GM12878 (cell line): ENCODE measurements around the gene ATP2C2. TPM values are rescaled to one million over a fixed set of nuclear protein-coding genes. Genes with fewer than 3 reads are reported as not detected.

ENCODE experiments used
- ATAC-seq: fragments of 200-7000 bp; cut with Tn5 transposase; 3 replicates; pipeline ENCODE4 v1.9.1; 2020; ENCODE audit warnings: mild to moderate bottlenecking, moderate library complexity
- BruUV-seq: library from RNA; stranded (reverse); fragments of 400-500 nt; replicated peaks from 2 replicates; lab custom pipeline; 2021; lab: Mats Ljungman, UMichigan
- CTCF ChIA-PET: fragments of 300-600 bp; sonication (Branson Sonifier 250); formaldehyde crosslinking; extraction: SDS; loops from one replicate; lab custom pipeline; 2021; ENCODE audit warnings: inconsistent platforms; lab: Yijun Ruan, JAX
- POLR2A ChIA-PET: fragments of 350-600 bp; formaldehyde crosslinking; extraction: SDS; loops from one replicate; lab custom pipeline; 2021; ENCODE audit warnings: inconsistent platforms; lab: Charles Lee
- RAD21 ChIA-PET: fragments of 300-600 bp; sonication (Branson Sonifier 250); formaldehyde crosslinking; loops from one replicate; lab custom pipeline; 2023; ENCODE audit warnings: antibody characterized with exemption; ENCODE audit not compliant: unreplicated experiment; lab: Charles Lee
- SMC1A ChIA-PET: fragments of 300-600 bp; sonication (Branson Sonifier 250); formaldehyde crosslinking; loops from one replicate; lab custom pipeline; 2023; ENCODE audit not compliant: unreplicated experiment, uncharacterized antibody; lab: Charles Lee
- DNase-seq: peaks from one replicate; pipeline ENCODE4 v3.0.0-alpha.2; 2011; ENCODE audit warnings: low read depth, low spot score
- FAIRE-seq: peaks from 3 replicates; lab custom pipeline; 2011; peaks lifted over from hg19 to GRCh38; lab: Jason Lieb, UNC
- H2AFZ ChIP-seq: 2 replicates; pipeline ENCODE4 v1.6.0; 2011; ENCODE audit warnings: low read depth, low read length, control low read depth; ENCODE audit not compliant: control insufficient read depth
- H3K27ac ChIP-seq: 2 replicates; pipeline ENCODE4 v1.5.1; 2011; ENCODE audit warnings: control low read depth; ENCODE audit not compliant: control insufficient read depth, insufficient read depth
- H3K27me3 ChIP-seq, 2 experiments: replicated peaks in 1 of 2; 2 replicates each; pipeline versions ENCODE4 v1.6.0 to v1.6.1; 2011; ENCODE audit warnings: low read length in 1 of 2; ENCODE audit not compliant: control insufficient read depth in 2 of 2, insufficient read depth in 2 of 2
- H3K36me3 ChIP-seq, 2 experiments: 2 replicates each; pipeline ENCODE4 v1.5.1; 2011; ENCODE audit warnings: low read length in 1 of 2; ENCODE audit not compliant: control insufficient read depth in 2 of 2, insufficient read depth in 2 of 2
- H3K4me1 ChIP-seq: 2 replicates; pipeline ENCODE4 v1.6.1; 2011; ENCODE audit warnings: mild to moderate bottlenecking, low read length, moderate library complexity, mixed read lengths; ENCODE audit not compliant: control insufficient read depth, insufficient read depth
- H3K4me2 ChIP-seq: 2 replicates; pipeline ENCODE4 v1.6.0; 2011; ENCODE audit warnings: control low read depth; ENCODE audit not compliant: control insufficient read depth, insufficient read depth
- H3K4me3 ChIP-seq: fragments of 200-600 bp; sonication (generic); 2 replicates; pipeline ENCODE4 v1.5.1; 2016
- H3K79me2 ChIP-seq: 2 replicates; pipeline ENCODE4 v1.6.0; 2011; ENCODE audit warnings: low read length; ENCODE audit not compliant: control insufficient read depth, insufficient read depth
- H3K9ac ChIP-seq: 2 replicates; pipeline ENCODE4 v1.8.0; 2011; ENCODE audit warnings: low read length, control low read depth, mixed read lengths; ENCODE audit not compliant: control insufficient read depth, insufficient read depth
- H3K9me3 ChIP-seq: replicated peaks from 3 replicates; pipeline ENCODE4 v1.5.1; 2011; ENCODE audit warnings: mild to moderate bottlenecking, low read length; ENCODE audit not compliant: control insufficient read depth, insufficient read depth
- H4K20me1 ChIP-seq: 2 replicates; pipeline ENCODE4 v1.6.0; 2011; ENCODE audit not compliant: control insufficient read depth, insufficient read depth
- BRCA1 ChIP-seq: IDR thresholded peaks from 2 replicates; pipeline ENCODE4 v1.6.1; 2011; ENCODE audit warnings: low read depth, low read length, improper control_type of control experiment
- CBFB ChIP-seq: IDR thresholded peaks from 2 replicates; pipeline ENCODE4 v1.6.1; 2016; ENCODE audit warnings: antibody characterized with exemption, low read depth
- CEBPZ ChIP-seq: fragments of 150-350 bp; IDR thresholded peaks from 2 replicates; pipeline ENCODE4 v1.6.1; 2016; ENCODE audit warnings: low read depth, low read length
- CREB1 ChIP-seq: IDR thresholded peaks from 2 replicates; pipeline ENCODE4 v1.6.1; 2012; ENCODE audit warnings: low read depth, mild to moderate bottlenecking, inconsistent platforms
- E4F1 ChIP-seq: fragments of 450-650 bp; IDR thresholded peaks from 2 replicates; pipeline ENCODE4 v1.6.1; 2018; ENCODE audit warnings: borderline replicate concordance, mild to moderate bottlenecking; ENCODE audit not compliant: partially characterized antibody
- EZH2 ChIP-seq: IDR thresholded peaks from 2 replicates; pipeline ENCODE4 v1.6.1; 2012; ENCODE audit warnings: low read depth, mild to moderate bottlenecking, control low read depth, inconsistent platforms, low read length, borderline replicate concordance; ENCODE audit not compliant: control insufficient read depth
- GABPA ChIP-seq: IDR thresholded peaks from 2 replicates; pipeline ENCODE4 v1.6.1; 2014; ENCODE audit warnings: antibody characterized with exemption, low read depth, mild to moderate bottlenecking, inconsistent platforms
- NR2C1 ChIP-seq: fragments of 450-650 bp; IDR thresholded peaks from 2 replicates; pipeline ENCODE4 v1.6.1; 2017; ENCODE audit warnings: antibody characterized with exemption, mild to moderate bottlenecking, moderate library complexity
- SIX5 ChIP-seq: IDR thresholded peaks from 2 replicates; pipeline ENCODE4 v1.6.1; 2011; ENCODE audit warnings: mild to moderate bottlenecking, low read depth, low read length, moderate library complexity; ENCODE audit not compliant: severe bottlenecking
- SMAD1 ChIP-seq: fragments of 450-650 bp; IDR thresholded peaks from 2 replicates; pipeline ENCODE4 v1.6.1; 2018; ENCODE audit warnings: mild to moderate bottlenecking, low read depth; ENCODE audit not compliant: partially characterized antibody
- SRF ChIP-seq, 2 experiments: IDR thresholded peaks; 2 replicates each; pipeline ENCODE4 v1.6.1; 2011; ENCODE audit warnings: low read depth in 2 of 2, low read length in 2 of 2, mild to moderate bottlenecking in 1 of 2, moderate library complexity in 1 of 2
- USF2 ChIP-seq: IDR thresholded peaks from 2 replicates; pipeline ENCODE4 v1.6.1; 2011; ENCODE audit warnings: low read depth, low read length, improper control_type of control experiment, borderline replicate concordance
- ZBTB40 ChIP-seq: fragments of 450-650 bp; IDR thresholded peaks from 2 replicates; pipeline ENCODE4 v1.6.1; 2016; ENCODE audit warnings: mild to moderate bottlenecking, moderate library complexity, borderline replicate concordance
- WGBS: methylation state at CpG from one replicate; pipeline ENCODE4 v1.1.6; 2016; ENCODE audit warnings: low lambda C conversion rate; ENCODE audit not compliant: insufficient replicate concordance, insufficient coverage; ENCODE audit errors: missing lambda C conversion rate; 5-methylcytosine and 5-hydroxymethylcytosine counted together
- in situ Hi-C: fragments of 300-500 bp; cut with MboI; formaldehyde crosslinking; loops from 9 replicates; pipeline ENCODE4 v1.14.3; 2018; ENCODE audit warnings: mixed read lengths
- intact Hi-C: fragments of 100-400 bp; cut with micrococcal nuclease; formaldehyde crosslinking; loops from one replicate; pipeline ENCODE4 v1.14.2; 2022; ENCODE audit not compliant: unreplicated experiment
- polyA plus RNA-seq, 11 experiments: library from polyadenylated mRNA; depleted of rRNA in 4 of 11; unstranded in 6 of 11; stranded (reverse) in 5 of 11; fragments of >200 nt; fragmentation: Nextera tagmentation in 4 of 11; fragmentation: Illumina TruSeq in 1 of 11; extraction: Ambion mirVana in 4 of 11; extraction: Trizol in 1 of 11; gene quantifications; 1 replicate in 1 of 11; 2 replicates in 10 of 11; pipeline versions ENCODE4 v1.2.1 to v1.2.3, GENCODE V29; 2011 to 2016; ENCODE audit warnings: inconsistent platforms in 2 of 11, missing spikeins in 2 of 11, low read depth in 1 of 11
- total RNA-seq, 4 experiments: library from RNA; depleted of rRNA in 3 of 4; stranded (reverse); fragments of >200 nt in 3 of 4; fragmentation: Illumina TruSeq in 1 of 4; extraction: Trizol in 1 of 4; gene quantifications; 2 replicates each; pipeline versions ENCODE4 v1.2.1 to v1.2.3, GENCODE V29; 2013 to 2021

ATP2C2 gene
- total and polyA plus RNA-seq, 10 of the 15 experiments (the other 5 are each of a cell fraction or from before 2014, with no cell fraction given): 0.05 to 0.19 TPM; not detected in 8

- no peak overlapping the region for H3K4me2 ChIP-seq
- no TSS peak for BruUV-seq
- WGBS: 90% methylated on average over 6 of the region's 6 CpGs
- no peak overlapping the region for H2AFZ ChIP-seq
- H3K79me2 ChIP-seq: peaks cover 15% of the 10 kb centered on the region
- SMC1A ChIA-PET: no interaction called here
- H4K20me1 ChIP-seq: no peaks in the 10 kb centered on the region
- H3K27ac ChIP-seq: no peak overlapping the region
- intact Hi-C loops: loop anchor here (10.0 kb wide), 1 partner anchor 548 kb away; the partner anchor contains the start of gene OSGIN1
- H3K4me1 ChIP-seq: peaks cover 33% of the 10 kb centered on the region
- H3K27me3 ChIP-seq: no peaks in the 10 kb centered on the region
- H3K36me3 ChIP-seq: no peaks in the 10 kb centered on the region
- H3K9me3 ChIP-seq: no peaks in the 10 kb centered on the region
- H3K4me3 ChIP-seq: no peak overlapping the region
- CTCF ChIA-PET: interaction anchor here (1.0 kb wide), 1 partner anchor 8 kb away, joined by 3 read pairs; no protein-coding TSS in a partner anchor
- ATAC-seq (no peak), FAIRE-seq (no peak), DNase-seq (no peak)
- RAD21 ChIA-PET: interaction anchor here (1.4 kb wide), 1 partner anchor 226 kb away, joined by 3 read pairs; no protein-coding TSS in a partner anchor
- H3K9ac ChIP-seq: no peak overlapping the region
- in situ Hi-C loops: loop anchor here (25.0 kb wide), 1 partner anchor 460 kb away; no protein-coding TSS in a partner anchor
- POLR2A ChIA-PET: interaction anchor here (0.6 to 0.7 kb wide), 2 partner anchors 8 to 14 kb away, joined by 3 read pairs; no protein-coding TSS in a partner anchor
- TF ChIP-seq CREB1 (no peak), EZH2 (no peak), SMAD1 (no peak), SRF (IDR thresholded peaks at IDR 0.05; ENCODE audit: low read depth in 2 of 2, low read length in 2 of 2) (no peak), NR2C1 (no peak), BRCA1 (no peak), USF2 (no peak), GABPA (no peak), E4F1 (no peak), CEBPZ (no peak), ZBTB40 (no peak), SIX5 (no peak), CBFB (no peak)
These were observed 134.2 kb downstream of the ATP2C2 start for GRCh38 chr16:84502581-84502980.
